Medulla oblongata (tissue), 1 donor: ENCODE data around the gene PRDX5.

Experiments used
- DNase-seq: peaks from one replicate; pipeline ENCODE4 v3.0.0-alpha.2; 2015; ENCODE audit errors: extremely low spot score

The PRDX5 gene

GRCh38 chr11:64362339-64362738 lies 44.4 kb downstream of the PRDX5 start:
- DNase-seq, result no peak

- no peak for DNase-seq
These were observed 46.5 kb downstream of the PRDX5 start for GRCh38 chr11:64364435-64364834.

GRCh38 chr11:64364911-64365310 lies 47.0 kb downstream of the PRDX5 start:
- DNase-seq, result no peak

DNA sequence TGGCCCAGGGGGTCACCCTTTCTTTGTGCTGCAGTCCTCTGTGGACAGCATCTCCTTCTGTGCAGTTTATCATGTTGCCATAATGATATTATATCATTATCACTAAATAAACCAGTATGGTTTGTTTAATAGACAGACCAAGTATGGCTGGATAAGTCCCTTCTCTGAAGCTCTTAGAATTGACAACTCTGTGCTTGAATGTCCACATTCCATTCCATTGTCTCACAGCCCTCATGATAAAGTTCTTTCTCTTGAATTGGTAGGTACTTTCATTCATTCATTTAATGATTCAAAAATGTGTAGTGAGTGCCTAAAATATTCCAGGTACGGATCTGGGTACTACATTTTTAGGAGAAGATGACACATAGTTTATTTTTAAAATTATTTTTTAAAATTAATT lies 48.8 kb downstream of the PRDX5 start:
- DNase-seq, result no peak

DNA sequence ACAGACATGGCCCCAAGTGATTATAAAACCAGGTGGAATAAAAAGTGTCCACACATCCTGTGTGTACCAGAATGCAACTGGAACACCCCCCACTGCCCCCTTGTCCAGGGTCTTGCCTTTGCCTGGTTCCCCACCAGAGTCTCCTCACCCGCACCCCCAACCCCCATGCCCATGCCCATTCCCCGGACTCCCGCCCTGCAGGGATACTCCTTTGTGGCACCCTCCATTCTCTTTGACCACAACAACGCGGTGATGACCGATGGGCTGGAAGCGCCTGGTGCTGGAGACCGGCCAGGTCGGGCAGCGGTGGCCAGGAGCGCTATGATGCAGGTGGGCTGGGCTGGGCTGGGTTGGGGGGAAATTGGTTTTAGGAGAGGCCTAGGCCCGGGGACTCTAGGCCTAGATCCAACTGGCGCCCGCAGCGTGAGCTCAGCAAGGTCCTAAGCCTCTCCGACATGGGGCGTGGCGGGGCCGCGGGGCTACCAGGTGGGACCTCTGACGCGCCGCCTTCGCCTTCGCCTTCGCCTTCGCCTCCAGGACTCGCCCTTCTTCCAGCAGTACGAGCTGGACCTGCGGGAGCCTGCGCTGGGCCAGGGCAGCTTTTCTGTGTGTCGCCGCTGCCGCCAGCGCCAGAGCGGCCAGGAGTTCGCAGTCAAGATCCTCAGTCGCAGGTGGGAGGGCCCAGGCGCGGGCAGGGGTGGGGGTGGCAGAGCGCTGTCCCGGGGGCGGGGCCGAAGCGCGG lies 50.2 kb downstream of the PRDX5 start:
- no peak for DNase-seq

DNA sequence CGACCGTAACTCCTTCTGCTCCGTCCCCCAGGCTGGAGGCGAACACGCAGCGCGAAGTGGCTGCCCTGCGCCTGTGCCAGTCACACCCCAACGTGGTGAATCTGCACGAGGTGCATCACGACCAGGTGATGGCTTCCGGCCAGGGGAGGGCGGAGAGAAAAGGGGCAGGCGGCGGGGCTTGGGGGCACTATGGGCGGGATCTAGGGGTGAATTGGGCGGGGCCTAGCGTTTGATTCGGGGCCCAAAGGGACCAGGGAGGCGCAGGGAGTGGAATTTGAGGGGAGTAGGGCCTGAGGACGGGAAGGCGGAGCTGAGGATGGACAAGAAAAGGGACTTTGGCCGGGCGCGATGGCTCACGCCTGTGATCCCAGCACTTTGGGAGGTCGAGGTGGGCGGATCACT lies 50.8 kb downstream of the PRDX5 start:
- no peak for DNase-seq

- DNase-seq, result no peak
These were observed 51.8 kb downstream of the PRDX5 start for GRCh38 chr11:64369440-64370421.

- no peak for DNase-seq
These were observed 53.3 kb downstream of the PRDX5 start for GRCh38 chr11:64371201-64371600.
